Superior temporal gyrus (tissue), 1 donor: Measurements from ENCODE around the gene TARS3.

Experiments used
- DNase-seq: peaks from one replicate; pipeline ENCODE4 v3.0.0-alpha.2; 2016; ENCODE audit errors: extremely low spot score

TARS3 gene

GRCh38 chr15:101698314-101698713, 26.0 kb downstream of the TARS3 start:
- no peak for DNase-seq

- DNase-seq: no peak
These were observed 26.8 kb downstream of the TARS3 start for GRCh38 chr15:101697488-101697887.

- no peak for DNase-seq
These were observed 27.4 kb downstream of the TARS3 start for GRCh38 chr15:101696829-101697228.

GRCh38 chr15:101694261-101694660, 30.0 kb downstream of the TARS3 start:
- no peak for DNase-seq

GRCh38 chr15:101692801-101693598, 31.3 kb downstream of the TARS3 start:
- DNase-seq: no peak

- no peak for DNase-seq
These were observed 34.4 kb downstream of the TARS3 start for GRCh38 chr15:101689901-101690300.

- DNase-seq: no peak
These were observed 37.6 kb downstream of the TARS3 start for GRCh38 chr15:101686718-101687117.

GRCh38 chr15:101684877-101685276, 39.4 kb downstream of the TARS3 start:
- no peak for DNase-seq

- DNase-seq: no peak
These were observed 39.9 kb downstream of the TARS3 start for GRCh38 chr15:101684384-101684783.

GRCh38 chr15:101679806-101680205, 44.5 kb downstream of the TARS3 start:
- no peak for DNase-seq

GRCh38 chr15:101676921-101677329, 47.3 kb downstream of the TARS3 start:
- peak; percentile 77 for DNase-seq

- peak; percentile 62 for DNase-seq
These were observed 48.3 kb downstream of the TARS3 start for GRCh38 chr15:101675796-101676582.

- no peak for DNase-seq
These were observed 49.3 kb downstream of the TARS3 start for GRCh38 chr15:101675015-101675414.

- DNase-seq: no peak
These were observed 52.0 kb downstream of the TARS3 start for GRCh38 chr15:101672298-101672697.

- no peak for DNase-seq
These were observed 54.5 kb downstream of the TARS3 start for GRCh38 chr15:101669744-101670143.

GRCh38 chr15:101667881-101668280, 56.4 kb downstream of the TARS3 start:
- no peak for DNase-seq

- peak; percentile 48 for DNase-seq
These were observed 59.9 kb downstream of the TARS3 start for GRCh38 chr15:101664303-101664913.

GRCh38 chr15:101662203-101662602, 62.1 kb downstream of the TARS3 start:
- no peak for DNase-seq

- DNase-seq: no peak
These were observed 64.3 kb downstream of the TARS3 start for GRCh38 chr15:101660005-101660404.

- no peak for DNase-seq
These were observed 66.1 kb downstream of the TARS3 start for GRCh38 chr15:101657968-101658784.

- DNase-seq: no peak
These were observed 67.1 kb downstream of the TARS3 start for GRCh38 chr15:101657171-101657570.
